GM18508 (cell line): ENCODE data around the gene PLVAP.

ENCODE experiments used
- ATAC-seq: cut with Tn5 transposase; IDR thresholded peaks from one replicate; pipeline ENCODE4 v1.9.1; 2021; ENCODE audit warnings: moderate number of reproducible peaks; ENCODE audit not compliant: insufficient read depth, unreplicated experiment

The PLVAP gene

DNA sequence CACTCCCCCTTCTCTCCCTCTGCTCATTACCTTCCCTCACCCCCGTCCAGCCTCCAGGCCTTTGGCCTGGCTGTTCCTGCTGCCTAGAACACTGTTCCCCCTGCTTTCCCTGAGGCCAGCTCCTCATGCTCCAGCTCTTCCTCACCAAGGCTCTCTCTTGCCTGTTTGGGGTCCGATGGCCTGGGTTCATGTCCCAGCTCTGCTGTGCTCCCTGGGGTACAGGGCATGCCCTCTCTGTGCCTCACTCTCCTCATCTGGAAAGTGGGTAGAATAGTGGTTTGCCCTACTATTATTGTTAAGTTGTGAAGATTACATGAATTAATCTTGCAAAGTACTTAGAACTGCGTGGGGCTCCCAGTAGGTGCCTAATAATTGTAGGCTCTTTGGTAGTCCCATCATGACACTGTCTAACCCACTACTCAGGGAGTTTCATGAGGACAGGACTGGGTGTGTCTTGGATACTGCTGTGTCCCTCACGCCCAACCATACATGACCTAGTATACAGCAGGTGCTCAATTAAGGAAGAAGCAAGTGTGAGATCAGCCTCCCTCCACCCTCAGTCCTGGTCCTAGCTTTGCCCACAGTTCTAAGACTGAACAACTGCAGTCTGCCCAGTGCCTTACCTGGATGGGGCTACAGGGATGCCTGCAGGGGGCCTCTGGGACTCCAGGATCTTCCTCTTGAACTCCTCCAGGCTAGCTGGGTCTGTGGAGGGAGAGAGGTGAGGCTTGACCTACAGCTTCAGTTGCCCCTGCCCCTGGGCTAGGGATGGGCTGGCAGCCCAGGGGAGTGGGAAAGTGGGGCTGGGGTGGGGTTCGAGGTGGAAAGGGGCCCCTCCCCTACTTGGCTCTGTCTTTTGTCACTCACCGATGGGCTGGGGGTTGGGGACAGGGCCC lies 17.0 kb downstream of the PLVAP start:
- no peak for ATAC-seq

DNA sequence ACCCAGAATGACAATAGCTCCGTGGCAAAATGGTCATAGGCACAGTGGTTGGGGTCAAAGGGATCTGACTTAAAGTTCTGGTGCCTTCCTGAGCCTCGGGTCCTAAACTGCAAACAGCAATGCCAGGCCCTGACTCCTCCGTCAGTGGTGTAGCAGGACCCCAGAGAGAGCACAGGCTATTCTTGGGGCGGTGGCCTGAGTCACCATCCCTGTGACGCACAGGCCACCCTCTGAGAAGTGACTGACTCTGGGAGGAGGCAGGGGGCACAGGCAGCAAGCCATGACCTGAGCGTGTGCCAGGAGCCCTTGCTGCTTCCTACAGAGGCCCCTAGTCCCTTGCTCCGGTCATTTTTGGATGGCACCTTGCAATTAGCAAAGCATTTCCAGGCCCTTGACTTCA lies 18.7 kb downstream of the PLVAP start:
- ATAC-seq: no peak

DNA sequence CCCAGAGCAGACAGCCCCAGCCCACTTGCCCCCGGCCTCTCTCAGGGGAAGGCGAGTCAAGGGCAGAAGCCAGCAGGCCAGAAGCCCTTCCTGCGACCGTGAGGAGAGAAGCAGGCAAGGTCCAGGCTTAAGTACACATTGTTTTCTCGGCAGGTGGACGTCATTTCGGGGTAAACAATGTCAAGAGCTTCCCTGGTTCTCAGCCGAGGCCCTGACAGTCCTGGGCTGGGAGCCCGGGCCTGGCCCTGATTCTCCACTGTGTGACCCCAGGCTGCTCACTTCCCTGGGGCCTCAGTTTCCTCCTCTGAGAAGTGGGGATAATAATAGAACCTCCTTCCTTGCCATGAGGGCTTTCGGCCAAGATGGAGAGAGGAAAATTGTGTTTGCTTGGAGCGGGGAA lies 19.4 kb downstream of the PLVAP start:
- no peak for ATAC-seq

DNA sequence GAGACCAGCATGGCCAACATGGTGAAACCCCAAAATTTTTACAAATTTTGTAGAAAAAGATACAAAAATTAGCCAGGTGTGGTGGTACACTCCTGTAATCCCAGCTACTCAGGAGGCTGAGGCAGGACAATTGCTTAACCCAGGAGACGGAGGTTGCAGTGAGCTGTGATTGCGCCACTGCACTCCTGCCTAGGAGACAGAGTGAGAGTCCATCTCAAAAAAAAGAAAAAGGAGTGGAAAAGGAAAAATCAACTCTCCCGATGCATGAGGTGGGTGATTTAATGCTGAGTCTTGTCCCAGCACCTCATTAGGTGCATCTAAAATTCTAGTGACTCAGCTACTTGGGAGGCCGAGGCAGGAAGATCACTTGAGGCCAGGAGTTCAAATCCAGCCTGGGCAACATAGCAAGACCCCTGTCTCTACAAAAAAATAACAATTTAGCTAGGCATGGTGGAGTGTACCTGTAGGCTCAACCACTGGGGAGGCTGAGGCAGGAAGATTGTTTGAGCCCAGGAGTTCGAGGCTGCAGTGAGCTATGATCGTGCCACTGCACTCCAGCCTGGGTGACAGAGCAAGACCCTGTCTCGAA lies 20.0 kb downstream of the PLVAP start:
- ATAC-seq: no peak

DNA sequence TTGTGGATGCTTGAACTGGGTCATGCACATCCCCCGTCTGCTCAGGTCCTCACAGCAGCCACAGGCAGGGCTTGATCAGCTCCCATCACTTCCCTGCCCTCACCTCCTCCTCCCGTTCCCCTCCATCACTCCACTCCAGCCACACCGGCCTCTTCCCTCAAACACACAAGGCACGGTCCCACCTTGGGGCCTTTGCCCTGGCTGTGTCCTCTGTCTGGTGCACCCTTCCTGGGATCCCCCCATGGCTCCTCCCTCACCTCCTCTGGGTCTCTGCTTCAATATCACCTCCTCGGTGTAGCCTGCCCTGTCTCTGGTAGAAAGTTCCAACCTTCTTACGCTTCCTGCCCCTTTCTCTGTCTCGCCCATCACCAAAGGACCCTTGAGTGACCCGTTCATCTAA lies 23.8 kb downstream of the PLVAP start:
- ATAC-seq: no peak

DNA sequence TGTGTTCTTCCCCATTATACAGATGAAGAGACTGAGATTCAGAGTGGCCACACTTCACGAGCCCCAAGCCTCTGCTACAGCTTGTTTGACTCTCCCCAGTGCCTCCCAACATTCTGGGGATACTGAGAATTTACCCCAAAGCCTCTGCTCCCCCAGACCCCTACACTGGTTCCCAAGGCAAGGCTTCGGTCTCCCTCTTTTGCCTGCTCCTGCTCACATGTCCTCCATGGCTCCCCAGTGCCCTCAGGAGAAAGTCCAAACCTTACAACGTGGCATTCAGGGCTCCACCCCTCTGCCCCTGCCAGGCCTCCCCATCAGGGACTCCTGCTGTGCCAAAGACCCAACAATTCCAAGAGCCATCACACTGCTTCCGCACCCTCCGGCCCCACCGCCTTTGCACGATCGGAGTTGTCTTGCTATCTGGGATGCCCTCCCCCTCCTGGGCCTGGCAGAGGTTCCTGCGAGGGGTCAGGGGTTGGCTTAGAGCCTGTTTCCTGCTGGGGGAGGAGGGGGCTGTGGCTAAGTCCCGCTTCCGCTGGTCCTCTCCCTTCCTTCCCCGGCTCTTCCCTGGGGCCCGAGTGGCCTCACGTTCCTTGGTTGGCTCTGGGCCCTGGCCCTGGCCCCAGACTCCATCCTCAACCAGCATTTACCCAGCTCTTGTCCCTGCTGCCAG lies 24.4 kb downstream of the PLVAP start:
- ATAC-seq: no peak

DNA sequence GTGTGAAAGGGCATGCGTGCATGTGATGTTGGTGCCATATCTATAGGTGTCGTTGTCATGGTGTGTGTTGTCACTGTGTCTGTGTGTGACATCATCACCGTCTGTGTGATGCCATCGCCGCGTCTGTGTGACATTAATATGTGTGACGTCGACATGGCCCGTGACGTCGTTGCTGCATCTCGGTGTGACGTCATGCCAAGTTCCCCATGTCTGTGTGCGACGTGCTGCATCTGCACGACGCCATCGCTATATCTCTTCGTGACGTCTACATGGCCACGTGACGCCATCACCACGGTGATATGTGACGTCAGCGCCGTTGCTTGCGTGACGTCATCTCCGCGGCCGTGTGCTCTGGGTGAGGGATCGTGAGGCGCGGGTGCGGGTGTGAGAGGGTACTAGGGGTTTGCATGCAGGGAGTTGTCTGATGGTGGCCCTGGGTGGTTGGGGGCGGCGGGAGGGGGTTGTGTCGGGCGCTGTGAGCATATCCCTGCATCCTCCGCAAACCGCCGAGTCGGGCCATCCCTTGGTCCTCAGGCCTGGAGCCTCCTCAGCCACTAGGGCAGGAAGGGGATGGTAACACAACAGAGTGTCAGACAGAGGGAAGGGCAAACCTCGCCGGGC lies 25.2 kb downstream of the PLVAP start:
- ATAC-seq: no peak

DNA sequence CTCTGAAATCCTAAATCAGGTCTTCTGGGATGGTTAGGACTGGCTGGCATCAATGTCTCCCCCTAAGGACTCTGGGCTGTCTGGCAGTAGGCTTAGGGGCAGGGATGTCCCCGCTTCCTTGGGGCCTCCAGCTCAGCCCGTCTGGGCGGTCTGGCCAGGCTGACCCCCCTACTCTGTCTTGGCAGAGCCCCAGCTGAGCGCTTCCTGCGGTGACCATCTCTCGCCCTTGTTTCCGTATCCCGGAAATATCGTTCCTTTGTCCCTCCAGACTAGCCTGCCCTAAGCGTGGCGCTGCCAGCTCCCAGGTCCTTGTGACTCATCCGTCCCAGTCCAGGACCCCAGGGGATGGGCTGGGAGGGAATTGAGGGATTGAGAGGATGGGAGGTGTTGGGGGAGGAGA lies 28.4 kb downstream of the PLVAP start:
- no peak for ATAC-seq

DNA sequence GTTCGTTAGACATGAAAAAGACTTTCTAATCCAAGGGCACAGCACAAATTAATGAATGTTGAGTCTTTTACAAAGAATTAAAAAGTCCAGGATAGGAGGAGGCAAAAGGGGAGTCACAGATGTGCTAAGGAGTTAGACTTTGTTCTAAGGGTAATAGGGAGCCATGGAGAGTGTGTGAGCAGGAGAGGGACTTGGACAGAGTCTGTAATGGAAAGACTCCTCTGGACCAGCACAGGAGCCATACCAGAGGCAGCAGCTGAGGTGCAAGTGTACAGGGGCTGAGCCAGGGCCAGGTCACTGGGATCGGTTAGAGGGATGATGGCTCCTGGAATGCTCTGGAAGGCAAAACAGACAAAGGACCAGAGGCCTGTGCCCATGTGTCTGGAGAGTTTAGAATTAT lies 29.3 kb downstream of the PLVAP start:
- ATAC-seq: no peak

DNA sequence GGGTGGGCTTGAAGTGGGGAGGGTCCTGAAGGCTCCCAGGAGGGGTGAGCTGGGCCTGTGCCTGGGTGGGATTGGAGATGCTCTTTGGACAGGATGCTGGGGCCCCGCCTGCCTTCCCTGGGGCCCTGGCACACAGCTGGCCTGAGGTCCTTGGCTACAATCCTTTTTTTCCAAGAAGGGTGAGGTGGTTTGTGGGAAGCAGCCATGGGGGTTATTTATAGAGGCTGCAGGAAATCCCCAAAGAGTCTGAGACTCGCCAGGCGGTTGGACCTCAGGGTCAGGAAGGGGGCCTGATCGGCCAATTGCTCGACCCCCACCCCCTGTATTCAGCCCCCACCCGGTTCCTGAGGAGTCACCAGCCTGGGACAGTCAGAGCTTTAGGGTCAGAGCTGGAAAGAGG lies 29.8 kb downstream of the PLVAP start:
- ATAC-seq: no peak

DNA sequence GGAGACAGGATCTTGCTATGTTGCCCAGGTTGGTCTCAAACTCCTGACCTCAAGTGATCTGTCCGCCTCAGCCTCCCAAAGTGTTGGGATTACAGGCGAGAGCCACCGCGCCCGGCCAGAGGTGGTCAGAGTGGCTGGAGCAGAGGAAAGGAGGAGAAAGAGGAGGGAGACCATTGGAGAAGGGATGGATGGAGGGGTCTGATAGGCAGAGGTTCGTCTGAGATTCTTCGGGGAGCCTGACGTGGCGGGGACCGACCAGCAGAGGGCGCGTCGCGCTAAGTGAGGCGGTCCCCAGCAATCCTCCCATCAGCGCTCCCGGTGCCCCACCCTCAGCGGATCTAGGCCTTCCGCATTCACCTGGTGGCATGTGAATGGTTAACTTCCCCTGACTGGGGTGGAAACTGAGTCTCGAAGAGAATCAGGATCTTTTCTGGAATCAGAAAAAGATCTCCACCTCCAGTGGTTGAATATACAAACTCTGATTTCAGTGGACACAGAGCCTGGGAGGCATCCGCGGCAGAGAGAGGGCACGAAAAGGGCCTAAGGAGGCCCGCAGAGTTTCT lies 31.0 kb downstream of the PLVAP start:
- no peak for ATAC-seq

DNA sequence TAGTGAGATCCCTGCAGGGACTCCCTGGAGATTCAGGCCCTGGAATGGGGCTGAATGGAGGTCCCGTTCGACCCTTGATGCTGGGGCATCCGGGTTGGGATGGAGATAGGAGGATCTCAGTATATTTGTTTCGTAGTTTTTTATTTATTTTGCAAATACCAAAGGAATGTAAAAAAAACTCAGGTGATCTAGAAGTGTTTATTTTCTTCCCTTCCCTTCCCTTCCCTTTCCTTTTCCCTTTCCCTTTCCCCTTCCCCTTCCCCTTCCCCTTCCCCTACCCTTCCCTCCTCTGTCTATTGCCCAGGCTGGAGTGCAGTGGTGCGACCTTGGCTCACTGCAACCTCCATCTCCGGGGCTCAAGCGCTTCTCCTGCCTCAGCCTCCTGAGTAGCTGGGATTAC lies 35.3 kb downstream of the PLVAP start:
- ATAC-seq: no peak

DNA sequence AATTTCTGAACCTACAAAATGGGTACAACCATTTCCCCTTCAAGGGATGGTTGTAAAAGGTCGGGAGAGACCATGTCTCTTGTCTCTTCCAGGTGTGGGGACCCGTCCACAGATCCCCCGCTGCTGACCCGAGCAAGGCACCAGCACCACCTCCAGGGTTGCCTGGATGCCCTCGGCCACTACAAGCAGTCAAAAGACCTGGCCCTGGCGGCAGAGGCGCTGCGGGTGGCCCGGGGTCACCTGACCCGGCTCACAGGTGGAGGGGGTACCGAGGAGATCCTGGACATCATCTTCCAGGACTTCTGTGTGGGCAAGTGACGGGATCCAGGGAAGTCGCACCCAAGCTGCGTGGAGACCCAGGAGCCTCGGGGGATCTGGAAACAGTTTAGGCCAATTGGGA lies 35.8 kb downstream of the PLVAP start:
- no peak for ATAC-seq

DNA sequence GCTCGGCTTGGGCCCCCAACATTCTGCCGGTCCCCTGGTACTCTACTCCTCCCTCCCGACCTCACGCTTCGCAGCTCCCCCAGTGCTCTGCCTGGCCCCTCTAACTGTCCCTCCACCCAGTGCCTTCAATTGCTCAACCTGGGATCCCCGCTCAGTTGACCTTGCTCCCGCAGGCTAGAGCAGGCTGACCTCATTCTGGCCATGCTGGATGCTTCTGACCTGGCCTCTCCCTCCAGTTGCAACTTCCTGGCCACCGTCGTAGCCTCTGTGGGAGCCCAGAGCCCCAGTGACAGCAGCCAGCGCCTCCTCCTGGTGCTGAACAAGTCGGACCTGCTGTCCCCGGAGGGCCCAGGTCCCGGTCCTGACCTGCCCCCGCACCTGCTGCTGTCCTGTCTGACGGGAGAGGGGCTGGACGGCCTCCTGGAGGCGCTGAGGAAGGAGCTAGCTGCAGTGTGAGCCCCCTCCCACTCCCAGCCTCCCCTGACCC lies 36.2 kb downstream of the PLVAP start:
- no peak for ATAC-seq

DNA sequence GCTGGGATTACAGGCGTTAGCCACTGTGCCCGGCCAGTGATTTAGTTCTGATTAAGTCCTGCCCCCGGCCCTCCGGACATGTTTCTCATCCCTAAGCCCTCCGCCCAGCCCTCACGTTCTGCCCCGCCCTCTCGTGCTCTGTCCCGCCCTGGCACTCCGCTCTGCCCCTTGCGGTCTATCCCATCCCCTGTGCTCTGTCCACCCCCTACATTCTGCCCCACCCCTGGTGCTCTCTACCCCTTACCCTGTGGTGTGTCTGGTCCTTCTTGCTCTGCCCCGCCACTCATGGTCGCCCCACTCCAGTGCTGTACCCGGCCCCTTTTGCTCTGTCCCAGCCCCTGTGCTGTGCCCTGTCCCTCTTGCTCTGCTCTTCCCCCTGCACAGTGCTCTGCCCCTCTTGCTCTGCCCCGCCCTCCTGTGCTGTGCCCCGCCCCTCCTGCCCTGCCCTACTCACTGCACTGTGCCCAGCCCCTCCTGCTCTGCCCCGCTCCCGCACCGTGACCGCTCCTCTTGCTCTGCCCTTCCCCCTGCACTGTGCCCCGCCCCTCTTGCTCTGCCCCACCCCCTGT lies 36.8 kb downstream of the PLVAP start:
- ATAC-seq: no peak

DNA sequence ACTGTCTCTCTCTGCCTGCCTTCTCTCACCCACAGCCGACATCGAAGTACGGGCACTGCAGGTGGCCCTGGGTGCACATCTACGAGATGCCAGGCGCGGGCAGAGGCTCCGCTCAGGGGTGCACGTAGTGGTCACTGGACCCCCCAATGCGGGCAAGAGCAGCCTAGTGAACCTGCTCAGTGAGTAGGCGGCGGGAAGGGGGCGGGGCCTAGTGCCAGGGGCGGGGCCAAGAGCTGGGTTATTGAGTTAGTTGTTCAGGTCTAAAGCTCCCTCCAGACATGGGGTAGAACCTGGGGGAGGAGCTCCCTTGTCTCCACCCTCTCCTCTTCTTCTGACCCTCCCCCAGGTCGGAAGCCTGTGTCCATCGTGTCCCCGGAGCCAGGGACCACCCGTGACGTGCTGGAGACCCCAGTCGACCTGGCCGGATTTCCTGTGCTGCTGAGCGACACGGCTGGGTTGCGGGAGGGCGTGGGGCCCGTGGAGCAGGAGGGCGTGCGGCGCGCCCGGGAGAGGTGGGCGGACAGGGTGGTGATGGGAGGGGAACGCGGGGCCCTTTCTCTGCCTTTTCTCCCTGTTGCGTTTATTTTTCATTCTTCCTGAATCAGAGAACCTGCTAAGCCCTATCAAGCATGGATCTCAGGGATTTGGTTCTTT lies 37.9 kb downstream of the PLVAP start:
- ATAC-seq: no peak

DNA sequence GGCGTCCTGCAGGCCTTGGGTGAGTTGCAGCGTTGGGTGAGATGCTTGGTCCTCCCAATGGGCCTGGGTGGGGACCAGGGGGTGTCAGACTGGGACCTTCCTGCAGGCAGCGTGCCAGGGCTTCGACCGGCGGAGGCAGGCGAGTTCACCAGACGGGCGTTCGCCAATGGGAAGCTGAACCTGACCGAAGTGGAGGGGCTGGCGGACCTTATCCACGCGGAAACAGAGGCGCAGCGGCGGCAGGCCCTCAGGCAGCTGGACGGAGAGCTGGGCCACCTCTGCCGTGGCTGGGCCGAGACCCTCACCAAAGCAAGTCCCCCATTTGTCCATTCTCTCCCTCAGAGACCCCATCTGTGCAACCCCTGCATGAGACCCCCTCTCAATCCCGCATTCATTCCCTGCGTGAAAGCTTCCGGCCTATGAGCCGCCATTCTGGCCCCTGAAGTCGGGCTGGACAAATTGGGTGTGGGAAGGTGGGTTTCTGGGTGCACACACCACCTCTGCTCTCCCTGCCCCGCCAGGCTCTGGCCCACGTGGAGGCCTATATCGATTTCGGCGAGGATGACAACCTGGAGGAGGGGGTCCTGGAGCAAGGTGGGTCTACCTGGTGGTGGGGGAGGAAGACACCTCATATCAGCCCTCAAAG lies 38.6 kb downstream of the PLVAP start:
- no peak for ATAC-seq

DNA sequence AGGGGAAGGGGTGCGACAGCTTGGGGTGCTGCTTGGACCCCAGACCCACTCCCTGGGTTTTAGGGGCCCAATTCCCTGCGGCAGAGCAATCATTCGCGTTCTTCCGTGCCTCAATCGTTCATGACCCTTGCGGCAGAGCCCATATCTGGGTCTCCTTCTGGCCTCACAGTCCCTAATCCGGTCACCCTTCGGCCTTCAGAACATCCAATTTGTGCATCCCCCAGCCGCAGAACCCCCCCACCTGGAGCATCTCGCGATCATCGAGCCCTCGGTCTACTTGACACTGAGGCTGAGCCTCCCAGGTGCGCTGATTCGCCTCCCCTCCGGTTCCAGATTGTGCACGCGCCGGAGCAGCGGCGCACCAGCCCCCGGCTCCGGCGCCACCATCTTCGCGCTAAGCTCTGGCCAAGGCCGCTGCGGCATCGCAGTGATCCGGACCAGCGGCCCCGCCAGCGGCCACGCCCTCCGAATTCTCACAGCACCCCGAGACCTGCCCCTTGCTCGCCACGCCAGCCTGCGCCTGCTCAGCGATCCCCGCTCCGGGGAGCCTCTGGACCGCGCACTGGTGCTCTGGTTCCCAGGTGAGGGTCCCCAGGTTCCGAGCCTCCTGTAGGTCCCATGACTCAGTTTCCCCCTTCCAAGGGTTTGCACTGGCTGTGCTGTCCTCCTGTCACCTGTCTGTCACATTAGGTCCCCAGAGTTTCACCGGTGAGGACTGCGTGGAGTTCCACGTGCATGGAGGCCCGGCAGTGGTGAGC lies 39.3 kb downstream of the PLVAP start:
- ATAC-seq: no peak
